ENCODE measurements around the gene LCE2B.

- TF ChIP-seq POLR2AphosphoS5 (IDR thresholded peaks at IDR 0.05), result no peak
- TF ChIP-seq CTCF (IDR thresholded peaks at IDR 0.05), result no peak
Observed at GRCh38 chr1:152667648-152668047, 18.3 kb upstream of the LCE2B start.
